WI38 (cell line): ENCODE data around the gene MYF6.

ENCODE experiments used
- H3K4me3 ChIP-seq: 2 replicates; pipeline ENCODE4 v1.5.1; 2011; ENCODE audit warnings: low read depth, mild to moderate bottlenecking, control low read depth, low read length
- TF ChIP-seq, protein P1 (sequence below): IDR thresholded peaks from 2 replicates; pipeline ENCODE4 v1.5.1; 2012; ENCODE audit warnings: low read depth, mild to moderate bottlenecking, control low read depth, low read length

Gene MYF6

DNA sequence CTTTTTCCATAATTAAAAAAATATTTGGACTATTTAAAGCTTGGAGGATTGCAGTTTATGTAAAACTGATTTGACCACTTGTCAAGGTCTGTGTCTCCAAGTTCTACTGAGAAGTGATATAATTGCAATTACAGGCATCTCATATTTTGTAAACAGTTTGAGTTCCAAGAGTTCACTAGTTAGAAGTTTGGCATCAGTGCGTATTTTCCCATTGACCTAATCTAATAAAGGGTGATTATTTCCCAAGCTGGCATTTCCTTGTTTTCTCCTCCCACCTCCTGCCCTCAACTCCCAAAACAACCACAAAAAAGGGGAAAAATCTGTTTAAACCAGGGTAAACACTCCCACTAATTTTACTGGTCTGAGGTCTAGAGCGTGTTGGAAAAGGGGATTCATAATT lies 3.0 kb upstream of the MYF6 start:
- no peak overlapping the region for H3K4me3 ChIP-seq
- TF ChIP-seq, protein P1, sequence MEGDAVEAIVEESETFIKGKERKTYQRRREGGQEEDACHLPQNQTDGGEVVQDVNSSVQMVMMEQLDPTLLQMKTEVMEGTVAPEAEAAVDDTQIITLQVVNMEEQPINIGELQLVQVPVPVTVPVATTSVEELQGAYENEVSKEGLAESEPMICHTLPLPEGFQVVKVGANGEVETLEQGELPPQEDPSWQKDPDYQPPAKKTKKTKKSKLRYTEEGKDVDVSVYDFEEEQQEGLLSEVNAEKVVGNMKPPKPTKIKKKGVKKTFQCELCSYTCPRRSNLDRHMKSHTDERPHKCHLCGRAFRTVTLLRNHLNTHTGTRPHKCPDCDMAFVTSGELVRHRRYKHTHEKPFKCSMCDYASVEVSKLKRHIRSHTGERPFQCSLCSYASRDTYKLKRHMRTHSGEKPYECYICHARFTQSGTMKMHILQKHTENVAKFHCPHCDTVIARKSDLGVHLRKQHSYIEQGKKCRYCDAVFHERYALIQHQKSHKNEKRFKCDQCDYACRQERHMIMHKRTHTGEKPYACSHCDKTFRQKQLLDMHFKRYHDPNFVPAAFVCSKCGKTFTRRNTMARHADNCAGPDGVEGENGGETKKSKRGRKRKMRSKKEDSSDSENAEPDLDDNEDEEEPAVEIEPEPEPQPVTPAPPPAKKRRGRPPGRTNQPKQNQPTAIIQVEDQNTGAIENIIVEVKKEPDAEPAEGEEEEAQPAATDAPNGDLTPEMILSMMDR = no peak

DNA sequence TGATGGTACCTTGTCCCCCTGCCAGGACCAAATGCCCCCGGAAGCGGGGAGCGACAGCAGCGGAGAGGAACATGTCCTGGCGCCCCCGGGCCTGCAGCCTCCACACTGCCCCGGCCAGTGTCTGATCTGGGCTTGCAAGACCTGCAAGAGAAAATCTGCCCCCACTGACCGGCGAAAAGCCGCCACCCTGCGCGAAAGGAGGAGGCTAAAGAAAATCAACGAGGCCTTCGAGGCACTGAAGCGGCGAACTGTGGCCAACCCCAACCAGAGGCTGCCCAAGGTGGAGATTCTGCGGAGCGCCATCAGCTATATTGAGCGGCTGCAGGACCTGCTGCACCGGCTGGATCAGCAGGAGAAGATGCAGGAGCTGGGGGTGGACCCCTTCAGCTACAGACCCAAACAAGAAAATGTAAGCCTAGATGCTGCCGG lies 410 bp downstream of the MYF6 start:
- TF ChIP-seq, protein P1 = no peak
- no peak overlapping the region for H3K4me3 ChIP-seq

DNA sequence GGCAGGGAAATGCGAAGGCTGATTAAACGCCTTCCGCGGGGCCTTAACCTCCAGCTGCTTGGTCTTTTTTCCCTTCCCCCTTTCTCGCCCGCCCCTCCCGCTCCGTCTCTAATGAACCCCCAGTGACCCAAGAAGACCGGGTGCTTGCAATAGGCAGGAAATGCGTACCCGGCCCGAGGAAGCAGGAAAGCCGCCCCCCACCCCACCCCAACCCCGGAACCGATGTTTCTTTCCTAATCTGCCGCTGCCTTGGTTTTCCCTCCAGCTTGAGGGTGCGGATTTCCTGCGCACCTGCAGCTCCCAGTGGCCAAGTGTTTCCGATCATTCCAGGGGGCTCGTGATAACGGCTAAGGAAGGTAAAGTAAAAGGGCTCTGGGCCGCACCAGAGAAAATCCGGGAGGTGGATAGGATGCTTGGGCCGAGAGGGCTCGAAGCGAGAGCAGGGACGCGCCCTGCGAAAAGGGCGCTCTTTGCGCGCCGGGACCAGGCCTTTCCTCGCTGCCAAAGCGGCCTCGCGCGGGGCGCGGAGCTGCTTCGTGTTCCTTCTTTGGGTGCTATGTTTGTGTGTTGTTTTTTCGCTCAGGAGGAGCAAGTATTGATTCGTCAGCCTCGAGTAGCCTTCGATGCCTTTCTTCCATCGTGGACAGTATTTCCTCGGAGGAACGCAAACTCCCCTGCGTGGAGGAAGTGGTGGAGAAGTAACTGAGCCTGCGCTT lies 983 bp downstream of the MYF6 start:
- no peak overlapping the region for H3K4me3 ChIP-seq
- TF ChIP-seq, protein P1 = no peak

DNA sequence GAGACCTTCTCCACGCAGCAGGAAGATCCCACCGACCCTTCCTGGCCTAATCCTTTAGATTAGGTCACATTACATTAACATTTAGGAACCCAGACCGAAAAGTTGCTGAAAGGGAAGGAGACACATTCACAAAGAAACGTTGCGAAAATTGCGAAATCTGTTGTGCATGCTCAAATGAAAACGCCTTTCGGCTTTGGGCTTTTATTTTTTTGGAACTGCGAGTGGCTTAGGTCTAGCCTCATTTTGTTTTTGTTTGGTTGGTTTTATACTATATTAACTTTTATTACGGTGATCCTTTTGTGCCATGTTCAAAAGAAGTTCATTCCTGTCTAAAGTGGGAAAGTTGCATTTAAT lies 1.5 kb downstream of the MYF6 start:
- no peak overlapping the region for H3K4me3 ChIP-seq
- TF ChIP-seq, protein P1 = no peak

DNA sequence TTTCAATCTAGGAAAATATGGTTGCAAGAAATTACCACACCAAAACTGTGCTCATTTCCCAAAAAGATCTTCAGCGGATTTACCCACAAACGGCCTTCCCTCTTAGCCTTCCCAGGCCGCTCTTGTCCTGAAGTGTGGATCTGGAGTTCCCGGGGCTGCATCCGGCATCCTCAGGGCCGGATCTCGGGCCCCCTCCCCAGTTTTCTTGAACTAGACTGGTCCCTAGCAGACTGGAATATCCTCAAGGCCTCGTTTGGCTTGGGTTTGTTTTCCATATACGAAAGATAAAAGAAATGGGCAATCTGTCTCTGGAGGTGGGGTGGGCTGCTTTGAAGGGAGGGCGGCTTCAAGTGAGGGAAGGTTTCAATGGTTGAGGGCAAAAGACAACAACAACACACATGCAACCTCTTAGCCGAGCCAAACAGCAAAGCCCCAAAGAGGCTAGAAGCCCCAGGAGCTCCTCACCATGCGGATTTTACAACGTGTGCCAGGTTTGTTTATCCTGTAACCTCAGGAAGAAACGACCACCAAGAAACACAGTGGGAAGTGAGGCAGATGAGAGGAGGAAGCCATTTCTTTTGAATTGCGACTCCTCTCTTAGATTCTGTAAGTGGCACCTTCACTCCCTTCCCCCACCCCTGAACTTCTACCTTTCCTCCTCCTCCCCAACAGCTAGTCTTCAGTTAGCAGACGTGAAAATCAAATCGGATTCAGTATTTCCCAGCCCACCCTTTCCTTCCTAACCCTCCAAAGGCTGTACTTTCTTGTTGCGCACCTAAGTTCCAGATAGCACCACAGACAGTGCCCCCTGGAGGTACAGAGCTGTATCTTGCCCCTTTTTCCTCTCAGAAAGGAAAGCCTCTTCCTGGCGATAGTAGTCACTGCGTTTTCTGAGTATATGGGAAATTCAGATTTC lies 2.6 kb downstream of the MYF6 start:
- TF ChIP-seq, protein P1 = peak; percentile 19

DNA sequence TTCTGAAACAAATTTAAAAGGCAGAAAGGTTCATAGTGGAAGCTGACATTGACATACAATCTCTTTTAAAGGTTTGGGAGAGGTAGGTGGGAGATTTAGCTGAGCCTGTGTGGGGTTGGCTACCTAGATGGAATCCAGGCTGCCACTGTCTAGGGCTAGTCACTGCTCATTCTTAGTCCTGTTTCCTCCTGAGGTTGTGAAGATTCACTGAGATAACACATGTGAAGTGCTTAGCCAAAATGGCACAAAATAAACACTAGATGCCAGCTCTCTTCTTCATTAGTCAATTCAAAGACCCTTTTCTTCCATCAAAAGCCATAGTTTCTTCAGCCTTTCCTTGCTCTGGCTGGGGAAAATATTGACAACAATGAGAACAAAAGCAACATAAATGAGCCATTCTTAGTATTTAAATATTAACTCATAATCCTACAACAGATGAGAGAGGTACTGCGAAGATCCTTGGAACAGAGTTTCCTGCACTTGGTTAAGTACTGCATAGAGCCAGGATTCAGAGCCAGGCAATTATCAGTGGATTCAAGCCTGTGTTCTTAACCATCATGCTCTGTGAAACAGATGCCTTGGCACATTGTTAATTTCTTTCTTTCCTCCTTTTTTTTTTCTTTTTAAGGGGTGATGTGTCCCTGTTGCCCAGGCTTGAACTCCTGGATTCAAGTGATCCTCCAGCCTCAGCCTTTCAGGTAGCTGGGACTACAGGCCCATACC lies 3.5 kb downstream of the MYF6 start:
- TF ChIP-seq, protein P1 = no peak
- no peak overlapping the region for H3K4me3 ChIP-seq

More for the DNA sequence above, 2.6 kb downstream of the MYF6 start:
- no peak overlapping the region for H3K4me3 ChIP-seq
